Left forelimb (tissue), 1 donor: ENCODE measurements around the gene SHH.

ENCODE experiments used
- DNase-seq: peaks from one replicate; pipeline ENCODE4 v3.0.0-alpha.2; 2018; ENCODE audit warnings: low spot score

The SHH gene

GRCh38 chr7:155811895-155812761, at the start of gene SHH:
Gene SHH (minus strand): TSS chr7:155812463. CDS start chr7:155812122, 341 bp downstream.
- no peak for DNase-seq

DNA sequence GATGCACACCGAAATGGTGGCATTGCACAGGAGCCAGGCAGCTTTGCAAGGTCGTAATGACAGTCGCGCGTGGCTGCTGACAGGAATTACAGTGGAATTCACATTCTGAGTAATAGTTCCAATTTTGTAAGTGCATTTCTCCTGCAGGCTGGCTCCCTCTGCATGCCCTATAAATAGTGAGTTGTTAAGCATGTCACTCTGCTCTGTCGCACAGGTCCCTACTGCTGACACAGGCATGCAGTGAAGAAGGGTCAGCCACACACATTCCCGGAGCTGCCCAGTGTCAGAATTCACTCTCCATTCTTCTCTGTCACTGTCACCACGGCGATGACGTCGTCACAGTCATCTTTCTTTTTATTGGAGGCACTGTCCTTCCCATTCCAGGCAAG, 49.2 kb upstream of the SHH start:
- no peak for DNase-seq

GRCh38 chr7:155860840-155861479, 48.7 kb upstream of the SHH start:
- DNase-seq, result no peak

- DNase-seq, result no peak
These were observed 48.2 kb upstream of the SHH start for GRCh38 chr7:155860461-155860839.

- DNase-seq, result no peak
These were observed 46.3 kb upstream of the SHH start for GRCh38 chr7:155858521-155859061.

DNA sequence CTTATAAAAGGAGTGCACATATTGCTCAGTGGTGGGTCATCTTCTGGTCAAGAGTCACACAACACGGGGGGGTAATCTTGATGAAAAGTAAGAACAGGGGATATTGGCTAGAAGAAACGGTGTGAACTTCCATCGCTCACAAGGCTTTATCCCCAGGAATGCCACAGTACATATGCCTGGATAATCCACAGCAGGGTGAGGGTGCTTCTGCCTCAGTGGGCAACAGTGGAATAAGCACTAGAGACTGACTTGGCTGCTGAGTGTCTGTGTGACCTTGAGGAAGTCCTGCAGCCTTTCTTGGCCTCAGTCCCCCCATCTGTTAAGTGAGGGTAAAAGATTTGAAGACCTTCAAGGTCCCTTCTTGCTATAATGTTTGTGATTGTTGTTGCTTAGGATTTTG, 44.9 kb upstream of the SHH start:
- peak; percentile 33 for DNase-seq

GRCh38 chr7:155856656-155857055, 44.4 kb upstream of the SHH start:
- no peak for DNase-seq

DNA sequence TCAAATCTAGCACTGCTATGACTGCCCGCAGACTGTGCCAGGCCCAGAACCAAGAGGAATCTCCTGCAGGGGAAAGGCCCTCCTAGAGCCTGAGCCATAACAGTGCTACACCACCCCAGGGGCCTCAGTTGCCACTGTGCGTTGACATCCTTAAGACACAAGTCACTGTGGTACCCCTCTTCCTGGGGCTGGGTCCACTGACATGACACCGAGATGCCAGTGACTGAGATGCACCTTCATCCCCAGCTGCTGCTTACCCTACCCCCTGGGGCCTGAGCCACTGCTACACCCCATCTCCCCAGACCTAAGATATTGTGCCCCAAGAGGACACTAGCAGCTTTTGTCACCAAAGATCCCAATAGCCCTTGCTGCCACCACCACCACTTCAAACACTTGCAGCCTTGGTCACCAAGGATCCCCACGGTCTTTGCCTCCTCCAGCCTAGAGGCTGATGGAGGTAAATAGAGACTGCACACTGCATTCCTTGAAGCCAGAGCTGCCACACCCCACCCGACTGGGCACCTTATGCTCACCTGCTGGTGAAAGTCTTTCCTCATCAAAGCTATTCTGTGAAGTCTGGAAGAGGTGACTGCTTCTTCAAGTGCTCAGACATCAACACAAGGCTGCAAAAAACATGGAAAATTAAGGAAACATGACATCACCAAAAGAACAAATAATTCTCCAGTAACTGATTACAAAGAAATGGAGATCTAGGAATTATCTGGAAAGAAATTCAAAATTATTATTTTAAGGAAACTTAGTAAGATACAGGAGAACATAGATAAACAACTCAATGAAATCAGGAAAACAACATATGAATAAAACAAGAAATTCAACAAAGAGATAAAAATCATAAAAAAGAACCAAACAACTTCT, 40.4 kb upstream of the SHH start:
- DNase-seq, result no peak

GRCh38 chr7:155851892-155852291, 39.6 kb upstream of the SHH start:
- no peak for DNase-seq

GRCh38 chr7:155850766-155851678, 38.8 kb upstream of the SHH start:
- DNase-seq, result no peak

- no peak for DNase-seq
These were observed 37.8 kb upstream of the SHH start for GRCh38 chr7:155850001-155850436.

- DNase-seq, result no peak
These were observed 36.7 kb upstream of the SHH start for GRCh38 chr7:155848691-155849669.

- no peak for DNase-seq
These were observed 35.7 kb upstream of the SHH start for GRCh38 chr7:155847821-155848435.

DNA sequence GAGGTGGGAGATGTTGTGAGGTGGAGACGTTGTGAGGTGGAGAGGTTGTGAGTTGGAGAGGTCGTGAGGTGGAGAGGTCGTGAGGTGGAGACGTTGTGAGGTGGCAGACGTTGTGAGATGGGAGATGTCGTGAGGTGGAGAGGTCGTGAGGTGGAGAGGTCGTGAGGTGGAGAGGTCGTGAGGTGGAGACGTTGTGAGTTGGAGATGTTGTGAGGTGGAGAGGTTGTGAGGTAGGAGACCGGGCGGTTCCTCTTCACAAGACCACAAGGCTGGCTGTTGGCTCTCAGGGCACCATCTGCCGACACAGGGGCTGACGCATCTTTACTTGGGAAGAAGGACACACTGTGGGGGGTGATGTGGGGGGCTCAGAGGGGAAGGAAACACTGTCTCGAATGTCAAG, 34.7 kb upstream of the SHH start:
- DNase-seq, result no peak

- no peak for DNase-seq
These were observed 33.9 kb upstream of the SHH start for GRCh38 chr7:155846156-155846555.

GRCh38 chr7:155845226-155845625, 33.0 kb upstream of the SHH start:
- no peak for DNase-seq

DNA sequence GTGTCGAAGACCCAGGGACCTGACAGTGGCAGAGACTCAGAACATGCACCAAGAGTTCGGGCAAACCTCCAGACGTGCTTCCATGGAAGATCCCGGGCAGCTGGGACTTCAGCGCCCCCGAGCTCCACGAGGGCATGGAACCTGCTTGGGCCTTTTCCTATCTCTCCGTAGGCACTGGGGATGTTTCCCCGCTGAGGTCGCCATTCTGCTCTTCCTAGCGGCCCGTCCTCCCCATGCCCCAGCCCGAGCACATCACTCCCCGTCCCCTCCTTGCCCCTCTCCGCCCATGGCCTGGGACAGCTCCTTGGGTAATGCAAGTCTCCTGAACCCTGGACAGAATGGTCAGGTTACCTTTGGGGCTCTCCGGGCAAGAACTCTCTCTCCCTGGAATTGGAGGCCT, 32.3 kb upstream of the SHH start:
- DNase-seq, result no peak

DNA sequence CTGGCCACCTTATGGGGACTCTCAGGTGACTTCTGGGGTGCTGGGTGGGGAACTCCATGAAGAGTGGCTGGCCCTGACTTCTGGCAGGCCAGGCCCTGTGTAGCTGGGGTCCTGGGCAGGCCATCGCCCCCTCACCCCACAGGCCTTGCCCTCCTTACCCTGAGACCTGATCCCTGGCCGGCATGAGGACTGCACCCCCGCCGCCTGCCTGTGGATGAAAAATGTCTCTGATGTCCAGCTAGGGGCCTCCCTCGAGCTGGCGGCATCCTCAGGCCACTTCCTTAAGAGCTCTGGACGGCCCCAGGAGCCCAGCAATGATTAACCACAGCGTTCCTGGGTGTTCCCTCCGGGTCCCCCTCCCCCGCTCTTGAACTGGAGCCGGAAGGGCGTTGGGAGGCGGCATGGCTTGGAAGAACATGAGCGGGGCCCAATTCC, 31.8 kb upstream of the SHH start:
- DNase-seq, result no peak

DNA sequence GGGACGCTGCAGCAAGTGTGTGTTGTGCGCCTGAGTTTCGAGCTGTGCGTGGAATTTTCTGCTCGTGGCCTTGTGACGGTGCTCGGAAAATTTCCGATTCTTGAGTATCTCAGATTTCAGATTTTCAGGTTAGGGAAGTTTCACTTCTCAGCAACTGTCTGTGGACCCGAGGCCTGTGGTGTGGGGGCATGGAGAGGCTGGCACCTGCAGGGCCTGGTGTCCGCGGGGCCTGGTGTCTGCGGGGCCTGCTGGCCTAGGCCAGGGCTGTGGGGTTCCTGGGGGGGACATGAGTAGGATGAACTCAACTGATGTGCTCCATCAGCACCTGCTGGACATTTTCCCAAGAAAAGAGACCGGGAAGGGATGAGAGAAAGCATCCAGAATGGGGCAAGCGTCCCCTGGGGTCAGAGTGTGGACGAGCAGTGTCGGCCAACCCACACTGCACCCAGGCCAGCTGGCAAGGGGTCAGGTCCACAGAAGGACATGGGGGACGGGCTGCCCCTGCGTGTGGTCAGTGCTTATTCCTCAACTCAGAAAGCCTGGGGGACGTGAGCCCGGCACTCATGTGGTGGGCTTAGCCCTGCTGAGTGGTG, 31.3 kb upstream of the SHH start:
- DNase-seq, result peak; percentile 41
